ENCODE measurements around the gene UGGT2.
"Not testable (repeated sequence)": the region's sequence is repeated elsewhere in the genome, so short reads cannot be mapped to it uniquely, and the experiment has no call there.

UGGT2 gene

GRCh38 chr13:95970878-95971277 is 82.3 kb downstream of the UGGT2 start:
- no peak for DNase-seq

- DNase-seq: no peak
These were observed 84.3 kb downstream of the UGGT2 start for GRCh38 chr13:95968906-95969305.

GRCh38 chr13:95957331-95957730 is 95.9 kb downstream of the UGGT2 start:
- no peak for DNase-seq

- no peak for DNase-seq
These were observed 96.5 kb downstream of the UGGT2 start for GRCh38 chr13:95956589-95957148.

- DNase-seq: no peak
These were observed 97.5 kb downstream of the UGGT2 start for GRCh38 chr13:95955719-95956118.

- no peak for DNase-seq
These were observed 97.9 kb downstream of the UGGT2 start for GRCh38 chr13:95955255-95955654.

- DNase-seq: no peak
These were observed 98.9 kb downstream of the UGGT2 start for GRCh38 chr13:95954266-95954665.

GRCh38 chr13:95950103-95950502 is 103.1 kb downstream of the UGGT2 start:
- DNase-seq: no peak

GRCh38 chr13:95948656-95949055 is 104.5 kb downstream of the UGGT2 start:
- no peak for DNase-seq

GRCh38 chr13:95937714-95938320 is 115.4 kb downstream of the UGGT2 start:
- DNase-seq: no peak

- DNase-seq: no peak
These were observed 121.7 kb downstream of the UGGT2 start for GRCh38 chr13:95931300-95932025.

- DNase-seq: no peak
These were observed 123.8 kb downstream of the UGGT2 start for GRCh38 chr13:95929430-95929829.

GRCh38 chr13:95928367-95928906 is 124.8 kb downstream of the UGGT2 start:
- not testable (repeated sequence) for DNase-seq

GRCh38 chr13:95926231-95926630 is 127.0 kb downstream of the UGGT2 start:
- no peak for DNase-seq

GRCh38 chr13:95924389-95924994 is 128.7 kb downstream of the UGGT2 start:
- DNase-seq: no peak

- no peak for DNase-seq
These were observed 131.7 kb downstream of the UGGT2 start for GRCh38 chr13:95921485-95921884.

GRCh38 chr13:95920485-95920884 is 132.7 kb downstream of the UGGT2 start:
- no peak for DNase-seq

- DNase-seq: no peak
These were observed 134.3 kb downstream of the UGGT2 start for GRCh38 chr13:95918860-95919259.

- DNase-seq: no peak
These were observed 138.2 kb downstream of the UGGT2 start for GRCh38 chr13:95914991-95915501.

- no peak for DNase-seq
These were observed 146.2 kb downstream of the UGGT2 start for GRCh38 chr13:95906999-95907398.

GRCh38 chr13:95903569-95903968 is 149.6 kb downstream of the UGGT2 start:
- no peak for DNase-seq

- DNase-seq: no peak
These were observed 150.5 kb downstream of the UGGT2 start for GRCh38 chr13:95902741-95903140.

GRCh38 chr13:95898256-95898655 is 154.9 kb downstream of the UGGT2 start:
- DNase-seq: no peak
